GM19035 (cell line): ENCODE results near the gene CAMTA2.

ENCODE experiments used
- ATAC-seq: cut with Tn5 transposase; IDR thresholded peaks from one replicate; pipeline ENCODE4 v1.9.1; 2021; ENCODE audit not compliant: unreplicated experiment

Gene CAMTA2

GRCh38 chr17:4969551-4970173 is 17.8 kb downstream of the CAMTA2 start:
- no peak for ATAC-seq

GRCh38 chr17:4969047-4969550 is 18.4 kb downstream of the CAMTA2 start:
- ATAC-seq, result no peak

- ATAC-seq, result no peak
Measured at GRCh38 chr17:4968486-4969046, 18.9 kb downstream of the CAMTA2 start.

GRCh38 chr17:4967539-4968485 is 19.7 kb downstream of the CAMTA2 start, which contains the start of gene SPAG7:
TSS of gene SPAG7 (minus strand) at chr17:4967817. CDS start at chr17:4967804, 13 bp downstream.
- peak; percentile 62 for ATAC-seq

GRCh38 chr17:4966844-4967538 is 20.5 kb downstream of the CAMTA2 start:
- peak; percentile 80 for ATAC-seq

GRCh38 chr17:4965311-4965986 is 22.0 kb downstream of the CAMTA2 start:
- no peak for ATAC-seq

- ATAC-seq, result no peak
Measured at GRCh38 chr17:4960279-4960922, 27.1 kb downstream of the CAMTA2 start.

GRCh38 chr17:4959261-4959965 is 28.1 kb downstream of the CAMTA2 start:
- no peak for ATAC-seq

- no peak for ATAC-seq
Measured at GRCh38 chr17:4958102-4958501, 29.4 kb downstream of the CAMTA2 start.

- no peak for ATAC-seq
Measured at GRCh38 chr17:4956493-4957061, 30.9 kb downstream of the CAMTA2 start.

GRCh38 chr17:4955091-4955490 is 32.4 kb downstream of the CAMTA2 start:
- no peak for ATAC-seq

GRCh38 chr17:4953451-4953961 is 34.0 kb downstream of the CAMTA2 start:
- ATAC-seq, result no peak

- no peak for ATAC-seq
Measured at GRCh38 chr17:4951486-4951885, 36.0 kb downstream of the CAMTA2 start.

GRCh38 chr17:4950746-4951204 is 36.7 kb downstream of the CAMTA2 start, which contains the start of gene ENO3:
TSS of gene ENO3 (plus strand) at chr17:4951119. CDS start at chr17:4951830, 711 bp downstream.
- ATAC-seq, result no peak

- peak; percentile 0 for ATAC-seq
Measured at GRCh38 chr17:4950075-4950745, 37.3 kb downstream of the CAMTA2 start.

GRCh38 chr17:4949321-4950074 is 38.0 kb downstream of the CAMTA2 start:
- peak; percentile 39 for ATAC-seq

GRCh38 chr17:4948931-4949320 is 38.5 kb downstream of the CAMTA2 start:
- peak; percentile 36 for ATAC-seq
